Upper lobe of left lung (tissue), 6 donors: ENCODE data around the gene ZNF32. TPM values are rescaled to one million over a fixed set of nuclear protein-coding genes. Genes with fewer than 3 reads are reported as not detected.

ENCODE experiments used
- ATAC-seq, 2 donors: fragments of 200-7000 bp; cut with Tn5 transposase; one replicate each; pipeline ENCODE4 v1.9.1; 2022; ENCODE audit warnings: mild to moderate bottlenecking in 2 of 2, moderate library complexity in 2 of 2; ENCODE audit not compliant: low FRiP score in 2 of 2
- DNase-seq, 2 donors: peaks; one replicate each; pipeline ENCODE4 v3.0.0-alpha.2; 2019 to 2020
- H3K27ac ChIP-seq, 4 donors: fragments of 200-600 bp; sonication (generic); one replicate each; pipeline ENCODE4 v1.5.1; 2016 to 2019
- H3K27me3 ChIP-seq, 4 donors: fragments of 200-600 bp; sonication (generic); one replicate each; pipeline ENCODE4 v1.5.1; 2017 to 2019
- H3K36me3 ChIP-seq, 4 donors: fragments of 200-600 bp; sonication (generic); one replicate each; pipeline ENCODE4 v1.5.1; 2016 to 2019
- H3K4me1 ChIP-seq, 4 donors: fragments of 200-600 bp; sonication (generic); one replicate each; pipeline ENCODE4 v1.5.1; 2018 to 2019
- H3K4me3 ChIP-seq, 4 donors: fragments of 200-600 bp; sonication (generic); one replicate each; pipeline ENCODE4 v1.5.1; 2017 to 2019; ENCODE audit warnings: mild to moderate bottlenecking in 2 of 4, moderate library complexity in 1 of 4
- H3K9me3 ChIP-seq, 4 donors: fragments of 200-600 bp; sonication (generic); one replicate each; pipeline ENCODE4 v1.5.1; 2018 to 2019
- CTCF ChIP-seq, 6 experiments: fragments of 450-650 bp in 4 of 6; fragments of 200-600 bp in 2 of 6; sonication (generic) in 2 of 6; IDR thresholded peaks; one replicate each; pipeline ENCODE4 v1.5.1; 2016 to 2019; ENCODE audit warnings: antibody characterized with exemption in 6 of 6
- EP300 ChIP-seq, 4 donors: sonication (generic); formaldehyde crosslinking; IDR thresholded peaks; one replicate each; pipeline ENCODE4 v1.5.1; 2017; ENCODE audit warnings: antibody characterized with exemption in 4 of 4, control low read depth in 2 of 4
- POLR2A ChIP-seq, 4 donors: fragments of 450-650 bp; IDR thresholded peaks; one replicate each; pipeline ENCODE4 v1.5.1; 2016 to 2017; ENCODE audit warnings: antibody characterized with exemption in 4 of 4, mild to moderate bottlenecking in 2 of 4
- POLR2AphosphoS5 ChIP-seq, 2 donors: sonication (generic); formaldehyde crosslinking; IDR thresholded peaks; one replicate each; pipeline ENCODE4 v1.5.1; 2017; ENCODE audit warnings: antibody characterized with exemption in 2 of 2
- WGBS, 2 donors: methylation state at CpG; one replicate each; pipeline ENCODE4 v1.1.5; 2017 to 2018; 5-methylcytosine and 5-hydroxymethylcytosine counted together
- total RNA-seq, 6 donors: library from RNA; depleted of rRNA in 4 of 6; stranded (reverse); fragments of >200 nt in 4 of 6; gene quantifications; one replicate each; pipeline versions ENCODE4 v1.1.0 to v1.2.1, GENCODE V29; 2016 to 2021
- donor health status: DM: no; HTN: no; CAD: no; lungs with moderate emphysema.
- donor health status: DM: no; HTN: yes; CAD: no; lungs with severe emphysema.

Gene ZNF32
- 10 to 100 TPM; 16.8 to 36.8 (median 26.8) TPM for total RNA-seq

GRCh38 chr10:43648398-43649184, at the start of gene ZNF32:
ZNF32 (minus strand) TSS chr10:43648881; CDS start chr10:43646133, 2,748 bp downstream.
- peak within 1 kb of the TSS; percentile 78 to 86 (median 84) for H3K27ac ChIP-seq
- H3K4me1 ChIP-seq: peaks cover 0 to 14% (median 3%) of the 10 kb centered on the region in 4 donors
- ATAC-seq: peak; percentile 95 to 99
- H3K9me3 ChIP-seq: peaks cover 27 to 35% (median 31%) of the 10 kb centered on the region in 4 donors
- peaks cover 11 to 27% (median 23%) of the 10 kb centered on the region in 4 donors for H3K36me3 ChIP-seq
- TF ChIP-seq EP300 (IDR thresholded peaks at IDR 0.05) (no peak), POLR2A (IDR thresholded peaks at IDR 0.05) (peak in 2 of 4 donors; percentile 63 to 72), POLR2AphosphoS5 (IDR thresholded peaks at IDR 0.05) (peak in 1 of 2 donors; percentile 24), CTCF (IDR thresholded peaks at IDR 0.05) (peak in 1 of 6 experiments; percentile 11)
- 0% methylated on average over 51 of the region's 90 CpGs; no CpG with 5 or more reads in 1 of the 2 donors for WGBS, 2 donors
- peak within 1 kb of the TSS; percentile 24 to 87 (median 68) for H3K4me3 ChIP-seq
- H3K27me3 ChIP-seq: no peaks in the 10 kb centered on the region
- DNase-seq: peak; percentile 86 to 97

- no peaks in the 10 kb centered on the region for H3K36me3 ChIP-seq
- peaks cover 4 to 19% (median 12%) of the 10 kb centered on the region in 4 donors for H3K4me1 ChIP-seq
- no peaks in the 10 kb centered on the region for H3K27me3 ChIP-seq
- no peak overlapping the region for H3K27ac ChIP-seq
- DNase-seq (no peak), ATAC-seq (no peak)
- no peak overlapping the region for H3K4me3 ChIP-seq
- TF ChIP-seq CTCF (IDR thresholded peaks at IDR 0.05) (no peak), POLR2A (IDR thresholded peaks at IDR 0.05) (no peak), POLR2AphosphoS5 (IDR thresholded peaks at IDR 0.05) (peak in 1 of 2 donors; percentile 7)
- H3K9me3 ChIP-seq: no peaks in the 10 kb centered on the region
- 43 to 65% methylated on average over 6 to 9 of the region's 9 CpGs for WGBS, 2 donors
These were observed 49.5 kb upstream of the ZNF32 start for GRCh38 chr10:43698156-43698555.

- TF ChIP-seq CTCF (IDR thresholded peaks at IDR 0.05) (no peak), EP300 (IDR thresholded peaks at IDR 0.05) (no peak), POLR2A (IDR thresholded peaks at IDR 0.05) (no peak), POLR2AphosphoS5 (IDR thresholded peaks at IDR 0.05) (no peak)
- no peaks in the 10 kb centered on the region for H3K27me3 ChIP-seq
- H3K36me3 ChIP-seq: no peaks in the 10 kb centered on the region
- no peak overlapping the region for H3K4me3 ChIP-seq
- WGBS, 2 donors: 63 to 70% methylated on average over 11 of the region's 11 CpGs
- H3K27ac ChIP-seq: peak overlapping the region in 1 of 4 donors; percentile 26
- DNase-seq (no peak), ATAC-seq (no peak)
- peaks cover 4 to 24% (median 15%) of the 10 kb centered on the region in 4 donors for H3K4me1 ChIP-seq
- H3K9me3 ChIP-seq: no peaks in the 10 kb centered on the region
These were observed 48.3 kb upstream of the ZNF32 start for GRCh38 chr10:43696909-43697483.

- Histone ChIP-seq H3K27me3 (no peaks in the 10 kb centered on the region), H3K27ac (no peak overlapping the region), H3K36me3 (no peaks in the 10 kb centered on the region), H3K4me1 (peaks cover 7 to 30% (median 20%) of the 10 kb centered on the region in 4 donors), H3K9me3 (no peaks in the 10 kb centered on the region), H3K4me3 (no peak overlapping the region)
- no peak for TF ChIP-seq POLR2A (IDR thresholded peaks at IDR 0.05)
- TF ChIP-seq EP300 (IDR thresholded peaks at IDR 0.05): no peak
- TF ChIP-seq POLR2AphosphoS5 (IDR thresholded peaks at IDR 0.05): no peak
- no peak for TF ChIP-seq CTCF (IDR thresholded peaks at IDR 0.05)
- DNase-seq: peak in 1 of 2 donors; percentile 66
- no peak for ATAC-seq
- 92% methylated on average over 15 to 16 of the region's 16 CpGs for WGBS, 2 donors
These were observed 47.0 kb upstream of the ZNF32 start for GRCh38 chr10:43695730-43696129.
